H7 (cell line): ENCODE measurements around the gene SRPX. TPM values are rescaled to one million over a fixed set of nuclear protein-coding genes. Genes with fewer than 3 reads are reported as not detected.

Experiments used
- DNase-seq: peaks from one replicate; pipeline ENCODE4 v3.0.0; 2012
- H3K27me3 ChIP-seq: 2 replicates; pipeline ENCODE4 v1.6.0; 2011; ENCODE audit warnings: mild to moderate bottlenecking, low read length; ENCODE audit not compliant: control insufficient read depth, insufficient read depth
- H3K36me3 ChIP-seq: replicated peaks from 2 replicates; pipeline ENCODE4 v1.5.1; 2011; ENCODE audit warnings: low read length; ENCODE audit not compliant: control insufficient read depth, insufficient read depth
- H3K4me3 ChIP-seq: 2 replicates; pipeline ENCODE4 v1.5.1; 2011; ENCODE audit warnings: low read depth, mild to moderate bottlenecking, control low read depth, low read length, moderate library complexity; ENCODE audit not compliant: insufficient read depth
- total RNA-seq: library from RNA; depleted of rRNA; stranded (reverse); fragments of >200 nt; shearing (Covaris generic); gene quantifications from 2 replicates; pipeline ENCODE4 v1.2.3, GENCODE V29; 2014; rRNA removed

The SRPX gene
- total RNA-seq = 8.0 and 9.9 TPM in 2 replicates

- H3K36me3 ChIP-seq = no peaks in the 10 kb centered on the region
- DNase-seq = peak; percentile 64
- peak within 1 kb of the TSS; percentile 57 for H3K4me3 ChIP-seq
- H3K27me3 ChIP-seq = peaks cover 32% of the 10 kb centered on the region
These were observed at the start of gene SRPX for GRCh38 chrX:38220415-38221390. SRPX (minus strand) TSS chrX:38220871; CDS start chrX:38220792, 79 bp downstream.

- DNase-seq = no peak
- H3K4me3 ChIP-seq = no peak overlapping the region
- no peaks in the 10 kb centered on the region for H3K36me3 ChIP-seq
- no peaks in the 10 kb centered on the region for H3K27me3 ChIP-seq
These were observed 47.3 kb upstream of the SRPX start for GRCh38 chrX:38268011-38268410.

GRCh38 chrX:38262715-38263620 is 42.3 kb upstream of the SRPX start:
- H3K4me3 ChIP-seq = no peak overlapping the region
- DNase-seq = no peak
- H3K36me3 ChIP-seq = no peaks in the 10 kb centered on the region
- H3K27me3 ChIP-seq = no peaks in the 10 kb centered on the region

GRCh38 chrX:38260231-38260630 is 39.6 kb upstream of the SRPX start:
- H3K4me3 ChIP-seq = no peak overlapping the region
- H3K27me3 ChIP-seq = no peaks in the 10 kb centered on the region
- H3K36me3 ChIP-seq = no peaks in the 10 kb centered on the region
- peak; percentile 62 for DNase-seq

- no peak for DNase-seq
- no peaks in the 10 kb centered on the region for H3K27me3 ChIP-seq
- no peaks in the 10 kb centered on the region for H3K36me3 ChIP-seq
- no peak overlapping the region for H3K4me3 ChIP-seq
These were observed 35.3 kb upstream of the SRPX start for GRCh38 chrX:38256019-38256418.

GRCh38 chrX:38249965-38250364 is 29.3 kb upstream of the SRPX start:
- H3K36me3 ChIP-seq = no peaks in the 10 kb centered on the region
- H3K4me3 ChIP-seq = no peak overlapping the region
- DNase-seq = no peak
- H3K27me3 ChIP-seq = no peaks in the 10 kb centered on the region

- Histone ChIP-seq H3K4me3 (no peak overlapping the region), H3K27me3 (no peaks in the 10 kb centered on the region), H3K36me3 (no peaks in the 10 kb centered on the region)
- DNase-seq = no peak
These were observed 26.4 kb upstream of the SRPX start for GRCh38 chrX:38247051-38247450.

- no peak overlapping the region for H3K4me3 ChIP-seq
- no peak for DNase-seq
- H3K36me3 ChIP-seq = no peaks in the 10 kb centered on the region
- no peaks in the 10 kb centered on the region for H3K27me3 ChIP-seq
These were observed 19.9 kb upstream of the SRPX start for GRCh38 chrX:38240541-38240940.

- no peak for DNase-seq
- Histone ChIP-seq H3K27me3 (no peaks in the 10 kb centered on the region), H3K4me3 (no peak overlapping the region), H3K36me3 (no peaks in the 10 kb centered on the region)
These were observed 16.4 kb upstream of the SRPX start for GRCh38 chrX:38236901-38237615.

- no peak overlapping the region for H3K4me3 ChIP-seq
- no peaks in the 10 kb centered on the region for H3K36me3 ChIP-seq
- no peak for DNase-seq
- no peaks in the 10 kb centered on the region for H3K27me3 ChIP-seq
These were observed 13.4 kb upstream of the SRPX start for GRCh38 chrX:38233891-38234667.

GRCh38 chrX:38232079-38232686 is 11.5 kb upstream of the SRPX start:
- Histone ChIP-seq H3K36me3 (no peaks in the 10 kb centered on the region), H3K4me3 (no peak overlapping the region), H3K27me3 (no peaks in the 10 kb centered on the region)
- DNase-seq = no peak

- Histone ChIP-seq H3K36me3 (no peaks in the 10 kb centered on the region), H3K4me3 (no peak overlapping the region), H3K27me3 (peaks cover 23% of the 10 kb centered on the region)
- DNase-seq = no peak
These were observed 4.4 kb upstream of the SRPX start for GRCh38 chrX:38225093-38225492.

GRCh38 chrX:38224160-38224559 is 3.5 kb upstream of the SRPX start:
- no peak for DNase-seq
- H3K27me3 ChIP-seq = peaks cover 29% of the 10 kb centered on the region
- H3K4me3 ChIP-seq = no peak overlapping the region
- H3K36me3 ChIP-seq = no peaks in the 10 kb centered on the region
